HG03354 (cell line): ENCODE data around the gene ELMO1.

ENCODE experiments used
- ATAC-seq: cut with Tn5 transposase; IDR thresholded peaks from one replicate; pipeline ENCODE4 v1.9.1; 2021; ENCODE audit warnings: mild to moderate bottlenecking; ENCODE audit not compliant: unreplicated experiment, poor library complexity, severe bottlenecking

Gene ELMO1

GRCh38 chr7:37209195-37209594 lies 239.5 kb downstream of the ELMO1 start:
- no peak for ATAC-seq

- ATAC-seq: peak; percentile 76
Observed at GRCh38 chr7:37208528-37208927, 240.1 kb downstream of the ELMO1 start.

GRCh38 chr7:37206192-37206591 lies 242.5 kb downstream of the ELMO1 start:
- ATAC-seq: no peak

- no peak for ATAC-seq
Observed at GRCh38 chr7:37205451-37205850, 243.2 kb downstream of the ELMO1 start.

GRCh38 chr7:37201876-37202198 lies 246.8 kb downstream of the ELMO1 start:
- no peak for ATAC-seq

- ATAC-seq: peak; percentile 69
Observed at GRCh38 chr7:37201003-37201875, 247.4 kb downstream of the ELMO1 start.

- peak; percentile 69 for ATAC-seq
Observed at GRCh38 chr7:37198906-37199485, 249.7 kb downstream of the ELMO1 start.

GRCh38 chr7:37198041-37198905 lies 250.4 kb downstream of the ELMO1 start:
- no peak for ATAC-seq

GRCh38 chr7:37197108-37197507 lies 251.6 kb downstream of the ELMO1 start:
- ATAC-seq: no peak

- no peak for ATAC-seq
Observed at GRCh38 chr7:37196676-37197075, 252.0 kb downstream of the ELMO1 start.

GRCh38 chr7:37195388-37195787 lies 253.3 kb downstream of the ELMO1 start:
- ATAC-seq: no peak

- no peak for ATAC-seq
Observed at GRCh38 chr7:37194943-37195342, 253.7 kb downstream of the ELMO1 start.

GRCh38 chr7:37193775-37194135 lies 254.9 kb downstream of the ELMO1 start:
- ATAC-seq: no peak

GRCh38 chr7:37193087-37193774 lies 255.4 kb downstream of the ELMO1 start:
- no peak for ATAC-seq

- no peak for ATAC-seq
Observed at GRCh38 chr7:37191797-37192196, 256.9 kb downstream of the ELMO1 start.

GRCh38 chr7:37187179-37187578 lies 261.5 kb downstream of the ELMO1 start:
- no peak for ATAC-seq

GRCh38 chr7:37186753-37187152 lies 261.9 kb downstream of the ELMO1 start:
- ATAC-seq: no peak

GRCh38 chr7:37181550-37181932 lies 267.1 kb downstream of the ELMO1 start:
- ATAC-seq: no peak

GRCh38 chr7:37180828-37181549 lies 267.7 kb downstream of the ELMO1 start:
- no peak for ATAC-seq
